ENCODE data around the gene PPP1R15A.

PPP1R15A gene

DNA sequence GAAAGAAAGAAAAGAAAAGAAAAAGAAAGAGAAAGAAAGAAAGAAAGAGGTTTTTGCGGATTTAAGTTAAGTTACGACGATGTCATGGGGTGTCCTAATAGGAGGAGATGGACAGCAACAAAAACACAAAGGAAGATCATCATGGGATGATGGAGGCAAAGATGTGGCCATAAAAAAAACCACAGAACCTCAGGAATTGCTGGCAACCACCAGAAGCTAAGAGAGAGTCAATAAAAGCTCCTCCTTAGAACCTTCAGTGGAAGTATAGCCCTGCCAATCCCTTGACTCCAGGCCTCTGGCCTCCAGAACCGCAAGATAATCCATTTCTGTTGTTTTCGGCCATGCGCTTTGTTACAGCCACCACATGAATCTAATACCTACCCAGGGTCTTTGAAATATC is 15.3 kb upstream of the PPP1R15A start:
- Histone ChIP-seq H3K4ac (ENCODE audit: low read length) (no peak overlapping the region), H3K9me3 (replicated peaks in 1 of 2; ENCODE audit: control insufficient read depth in 2 of 2, insufficient read depth in 1 of 2, low read depth in 1 of 2, low read length in 2 of 2) (no peaks in the 10 kb centered on the region), H4K91ac (ENCODE audit: low read depth, low read length, poor library complexity) (no peak overlapping the region)

DNA sequence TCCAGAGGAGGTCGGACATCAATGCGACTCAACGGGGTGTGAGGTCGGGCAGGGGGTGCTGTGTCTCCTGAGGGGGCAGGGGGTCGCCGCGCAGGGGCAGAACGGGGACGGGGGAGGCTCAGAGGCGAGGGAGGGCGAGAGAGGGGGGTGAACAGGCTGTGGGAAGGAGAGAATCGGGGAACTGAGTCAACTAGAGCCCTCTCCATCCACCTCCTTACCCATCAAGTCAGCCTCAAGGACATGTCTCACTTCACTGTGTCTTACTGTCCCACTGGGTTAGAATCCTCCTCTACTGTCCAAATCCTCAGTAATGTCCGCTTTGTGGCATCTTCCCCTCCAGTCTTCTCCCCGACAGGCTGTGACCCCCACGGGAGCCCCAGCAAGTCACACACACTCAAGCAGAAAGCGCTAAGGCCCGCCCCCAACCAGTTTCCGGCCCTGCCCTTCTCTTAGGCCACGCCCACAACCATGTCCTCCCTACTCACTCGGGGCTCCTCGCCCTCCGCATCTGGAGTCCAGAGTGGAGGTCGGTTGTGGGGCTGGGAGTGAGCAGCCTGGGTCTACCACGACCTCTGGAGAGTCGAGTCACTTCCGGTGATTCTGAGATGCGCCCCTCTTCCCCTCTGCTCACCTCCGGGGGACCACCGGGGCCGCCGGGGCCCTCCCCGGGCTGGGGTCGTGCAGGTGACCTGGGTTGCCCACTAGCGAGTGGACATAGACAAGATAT is 13.1 kb upstream of the PPP1R15A start:
- WGBS, 2 donors (ENCODE audit: extremely low coverage in 2 of 2, insufficient read length in 2 of 2, insufficient replicate concordance in 1 of 2), result no CpG with 5 or more reads among the region's 34 CpGs
- Histone ChIP-seq H3K79me1 (ENCODE audit: low read depth, low read length) (no peaks in the 10 kb centered on the region), H3K18ac (ENCODE audit: low read length) (no peak overlapping the region), H2AK5ac (ENCODE audit: low read depth, low read length) (peak overlapping the region; percentile 39), H2BK5ac (ENCODE audit: low read length) (no peak overlapping the region), H3K27ac (replicated peaks; ENCODE audit: low read length) (no peak overlapping the region), H3K4me3 (ENCODE audit: low read length in 2 of 2) (no peak overlapping the region), H2AFZ (ENCODE audit: low read length) (no peak overlapping the region), H2BK120ac (ENCODE audit: low read depth, low read length) (no peak overlapping the region), H4K8ac (ENCODE audit: low read depth, low read length) (no peak overlapping the region), H3K9ac (ENCODE audit: low read depth, low read length, poor library complexity) (no peak overlapping the region), H3K36me3 (replicated peaks in 1 of 2; ENCODE audit: control insufficient read depth in 2 of 2, insufficient read depth in 2 of 2, low read length in 2 of 2) (peaks cover 0 to 37% of the 10 kb centered on the region in 2 donors), H4K91ac (ENCODE audit: low read depth, low read length, poor library complexity) (no peak overlapping the region), H3K4ac (ENCODE audit: low read length) (no peak overlapping the region), H3K4me1 (ENCODE audit: control insufficient read depth in 2 of 2, insufficient read depth in 1 of 2, low read depth in 1 of 2, low read length in 2 of 2) (peaks cover 2 to 6% of the 10 kb centered on the region in 2 donors), H3K9me3 (replicated peaks in 1 of 2; ENCODE audit: control insufficient read depth in 2 of 2, insufficient read depth in 1 of 2, low read depth in 1 of 2, low read length in 2 of 2) (no peaks in the 10 kb centered on the region), H3K27me3 (ENCODE audit: control insufficient read depth in 3 of 3, insufficient read depth in 3 of 3, low read depth in 1 of 3, low read length in 3 of 3) (no peaks in the 10 kb centered on the region), H3K4me2 (ENCODE audit: insufficient read depth, low read length, poor library complexity, severe bottlenecking) (no peak overlapping the region), H3K14ac (ENCODE audit: low read length) (no peak overlapping the region), H3K23ac (ENCODE audit: low read depth, low read length, poor library complexity) (no peak overlapping the region), H2BK12ac (ENCODE audit: low read length) (no peak overlapping the region), H2BK15ac (ENCODE audit: low read length) (no peak overlapping the region)
- no peak for DNase-seq (ENCODE audit: low spot score)

More for the DNA sequence above, 15.3 kb upstream of the PPP1R15A start:
- Histone ChIP-seq H2BK5ac (ENCODE audit: low read length) (no peak overlapping the region), H2AK5ac (ENCODE audit: low read depth, low read length) (no peak overlapping the region), H3K27ac (replicated peaks; ENCODE audit: low read length) (no peak overlapping the region), H3K27me3 (ENCODE audit: control insufficient read depth in 3 of 3, insufficient read depth in 3 of 3, low read depth in 1 of 3, low read length in 3 of 3) (no peaks in the 10 kb centered on the region), H2BK120ac (ENCODE audit: low read depth, low read length) (no peak overlapping the region), H3K23ac (ENCODE audit: low read depth, low read length, poor library complexity) (no peak overlapping the region), H3K9ac (ENCODE audit: low read depth, low read length, poor library complexity) (no peak overlapping the region), H3K4me2 (ENCODE audit: insufficient read depth, low read length, poor library complexity, severe bottlenecking) (no peak overlapping the region), H2BK12ac (ENCODE audit: low read length) (no peak overlapping the region), H3K79me1 (ENCODE audit: low read depth, low read length) (no peaks in the 10 kb centered on the region), H2AFZ (ENCODE audit: low read length) (no peak overlapping the region), H4K8ac (ENCODE audit: low read depth, low read length) (no peak overlapping the region), H2BK15ac (ENCODE audit: low read length) (no peak overlapping the region), H3K4me3 (ENCODE audit: low read length in 2 of 2) (no peak overlapping the region), H3K36me3 (replicated peaks in 1 of 2; ENCODE audit: control insufficient read depth in 2 of 2, insufficient read depth in 2 of 2, low read length in 2 of 2) (peaks cover 0 to 57% of the 10 kb centered on the region in 2 donors), H3K18ac (ENCODE audit: low read length) (no peak overlapping the region), H3K4me1 (ENCODE audit: control insufficient read depth in 2 of 2, insufficient read depth in 1 of 2, low read depth in 1 of 2, low read length in 2 of 2) (peaks cover 2 to 8% of the 10 kb centered on the region in 2 donors), H3K14ac (ENCODE audit: low read length) (no peak overlapping the region)
- DNase-seq (ENCODE audit: low spot score), result no peak
- 100% methylated on average over 1 to 3 of the region's 6 CpGs for WGBS, 2 donors (ENCODE audit: extremely low coverage in 2 of 2, insufficient read length in 2 of 2, insufficient replicate concordance in 1 of 2)

DNA sequence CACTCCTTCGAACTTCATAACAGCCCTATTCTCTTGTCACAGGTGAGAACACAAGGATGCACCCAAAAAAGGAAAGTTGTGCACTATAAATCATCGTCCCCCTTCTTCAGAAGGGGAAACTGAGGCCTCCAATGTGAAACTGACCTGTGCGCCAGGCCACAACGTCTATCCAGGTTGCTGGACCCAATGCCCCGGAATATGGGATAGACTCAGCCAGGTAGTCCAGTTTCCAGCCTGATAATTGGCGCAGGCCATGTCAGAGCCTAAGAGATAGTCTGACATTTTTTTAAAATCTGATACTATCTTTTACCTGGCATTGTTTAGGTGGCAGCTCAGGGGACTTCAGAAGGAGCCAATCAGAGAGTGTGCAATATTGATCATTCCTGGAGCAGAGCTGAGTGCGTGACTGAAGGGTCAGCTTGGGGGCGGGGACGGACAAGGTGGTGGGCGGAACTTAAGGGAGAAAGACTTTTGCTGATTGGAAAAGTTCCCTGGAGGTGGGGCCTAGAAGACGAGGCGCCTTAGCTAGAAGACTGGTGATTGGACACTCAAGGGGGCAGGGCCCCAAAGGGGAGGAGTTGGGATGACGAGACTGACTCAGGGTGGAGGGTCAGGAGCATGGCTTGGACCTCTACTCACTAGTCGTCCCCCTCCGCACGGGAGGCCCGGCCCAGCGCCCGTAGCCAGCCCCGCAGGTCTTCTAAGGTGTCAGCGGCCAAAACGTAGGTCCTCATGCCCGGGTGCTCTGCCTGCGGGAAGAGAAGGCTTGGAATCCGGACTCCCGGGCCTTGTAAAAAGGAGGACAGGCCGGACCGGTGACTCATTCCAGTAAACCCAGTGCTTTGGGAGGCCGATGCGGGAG is 12.3 kb upstream of the PPP1R15A start:
- H3K9ac ChIP-seq (ENCODE audit: low read depth, low read length, poor library complexity), result no peak overlapping the region
- H3K14ac ChIP-seq (ENCODE audit: low read length), result no peak overlapping the region
- peak overlapping the region; percentile 48 for H3K18ac ChIP-seq (ENCODE audit: low read length)
- peaks cover 2 to 6% of the 10 kb centered on the region in 2 donors for H3K4me1 ChIP-seq (ENCODE audit: control insufficient read depth in 2 of 2, insufficient read depth in 1 of 2, low read depth in 1 of 2, low read length in 2 of 2)
- no peak overlapping the region for H2BK120ac ChIP-seq (ENCODE audit: low read depth, low read length)
- no peaks in the 10 kb centered on the region for H3K27me3 ChIP-seq (ENCODE audit: control insufficient read depth in 3 of 3, insufficient read depth in 3 of 3, low read depth in 1 of 3, low read length in 3 of 3)
- H3K36me3 ChIP-seq (replicated peaks in 1 of 2; ENCODE audit: control insufficient read depth in 2 of 2, insufficient read depth in 2 of 2, low read length in 2 of 2), result peaks cover 0 to 39% of the 10 kb centered on the region in 2 donors
- H2BK12ac ChIP-seq (ENCODE audit: low read length), result no peak overlapping the region
- no peak overlapping the region for H2AFZ ChIP-seq (ENCODE audit: low read length)
- no peaks in the 10 kb centered on the region for H3K9me3 ChIP-seq (replicated peaks in 1 of 2; ENCODE audit: control insufficient read depth in 2 of 2, insufficient read depth in 1 of 2, low read depth in 1 of 2, low read length in 2 of 2)
- no peak overlapping the region for H3K4ac ChIP-seq (ENCODE audit: low read length)
- peak overlapping the region; percentile 81 for H2AK5ac ChIP-seq (ENCODE audit: low read depth, low read length)
- no peak overlapping the region for H3K27ac ChIP-seq (replicated peaks; ENCODE audit: low read length)
- no peak for DNase-seq (ENCODE audit: low spot score)
- peak overlapping the region; percentile 9 for H4K8ac ChIP-seq (ENCODE audit: low read depth, low read length)
- no CpG with 5 or more reads among the region's 30 CpGs for WGBS, 2 donors (ENCODE audit: extremely low coverage in 2 of 2, insufficient read length in 2 of 2, insufficient replicate concordance in 1 of 2)
- H4K91ac ChIP-seq (ENCODE audit: low read depth, low read length, poor library complexity), result no peak overlapping the region
- H3K4me3 ChIP-seq (ENCODE audit: low read length in 2 of 2), result no peak overlapping the region
- H2BK15ac ChIP-seq (ENCODE audit: low read length), result no peak overlapping the region
- no peak overlapping the region for H2BK5ac ChIP-seq (ENCODE audit: low read length)
- no peak overlapping the region for H3K4me2 ChIP-seq (ENCODE audit: insufficient read depth, low read length, poor library complexity, severe bottlenecking)
- peak overlapping the region; percentile 18 for H3K23ac ChIP-seq (ENCODE audit: low read depth, low read length, poor library complexity)
- no peaks in the 10 kb centered on the region for H3K79me1 ChIP-seq (ENCODE audit: low read depth, low read length)

DNA sequence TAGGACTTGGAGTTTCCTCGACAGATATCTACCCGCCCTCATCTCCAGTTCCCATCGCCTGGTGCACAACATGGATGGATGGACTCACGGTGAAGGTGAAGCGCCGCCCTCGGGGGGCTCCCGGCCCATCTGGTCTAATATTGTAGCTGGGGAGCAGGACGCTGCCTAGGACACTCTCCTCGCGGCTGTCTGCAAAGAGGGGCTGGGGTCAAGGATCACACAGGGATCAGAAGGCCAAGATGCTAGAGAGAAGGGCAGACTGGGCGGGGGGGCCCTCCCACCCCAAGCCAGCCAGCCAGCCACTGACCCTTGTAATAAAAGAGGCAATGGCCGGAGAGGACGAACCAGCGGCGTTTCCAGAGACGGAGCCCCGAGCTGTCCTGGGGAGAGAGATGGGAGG is 10.9 kb upstream of the PPP1R15A start:
- Histone ChIP-seq H3K36me3 (replicated peaks in 1 of 2; ENCODE audit: control insufficient read depth in 2 of 2, insufficient read depth in 2 of 2, low read length in 2 of 2) (peaks cover 3 to 45% of the 10 kb centered on the region in 2 donors), H3K4me3 (ENCODE audit: low read length in 2 of 2) (no peak overlapping the region), H3K4ac (ENCODE audit: low read length) (no peak overlapping the region), H2AK5ac (ENCODE audit: low read depth, low read length) (no peak overlapping the region), H4K91ac (ENCODE audit: low read depth, low read length, poor library complexity) (no peak overlapping the region), H3K27ac (replicated peaks; ENCODE audit: low read length) (no peak overlapping the region), H3K4me2 (ENCODE audit: insufficient read depth, low read length, poor library complexity, severe bottlenecking) (no peak overlapping the region), H3K14ac (ENCODE audit: low read length) (no peak overlapping the region), H3K23ac (ENCODE audit: low read depth, low read length, poor library complexity) (no peak overlapping the region), H3K79me1 (ENCODE audit: low read depth, low read length) (no peaks in the 10 kb centered on the region), H2BK5ac (ENCODE audit: low read length) (no peak overlapping the region), H2BK120ac (ENCODE audit: low read depth, low read length) (no peak overlapping the region), H3K4me1 (ENCODE audit: control insufficient read depth in 2 of 2, insufficient read depth in 1 of 2, low read depth in 1 of 2, low read length in 2 of 2) (peaks cover 2 to 6% of the 10 kb centered on the region in 2 donors), H2AFZ (ENCODE audit: low read length) (no peak overlapping the region), H2BK15ac (ENCODE audit: low read length) (no peak overlapping the region), H3K9ac (ENCODE audit: low read depth, low read length, poor library complexity) (no peak overlapping the region), H3K27me3 (ENCODE audit: control insufficient read depth in 3 of 3, insufficient read depth in 3 of 3, low read depth in 1 of 3, low read length in 3 of 3) (no peaks in the 10 kb centered on the region), H4K8ac (ENCODE audit: low read depth, low read length) (no peak overlapping the region), H2BK12ac (ENCODE audit: low read length) (no peak overlapping the region), H3K9me3 (replicated peaks in 1 of 2; ENCODE audit: control insufficient read depth in 2 of 2, insufficient read depth in 1 of 2, low read depth in 1 of 2, low read length in 2 of 2) (no peaks in the 10 kb centered on the region), H3K18ac (ENCODE audit: low read length) (no peak overlapping the region)
- no peak for DNase-seq (ENCODE audit: low spot score)
- no CpG with 5 or more reads among the region's 18 CpGs for WGBS, 2 donors (ENCODE audit: extremely low coverage in 2 of 2, insufficient read length in 2 of 2, insufficient replicate concordance in 1 of 2)

Measured in neuronal stem cell (in vitro differentiated cells).